ENCODE measurements around the gene HGD. TPM values are rescaled to one million over a fixed set of nuclear protein-coding genes. Genes with fewer than 3 reads are reported as not detected.

Gene HGD
- total RNA-seq, 2 experiments from 2014 or later, result 2.0 to 2.9 TPM

DNA sequence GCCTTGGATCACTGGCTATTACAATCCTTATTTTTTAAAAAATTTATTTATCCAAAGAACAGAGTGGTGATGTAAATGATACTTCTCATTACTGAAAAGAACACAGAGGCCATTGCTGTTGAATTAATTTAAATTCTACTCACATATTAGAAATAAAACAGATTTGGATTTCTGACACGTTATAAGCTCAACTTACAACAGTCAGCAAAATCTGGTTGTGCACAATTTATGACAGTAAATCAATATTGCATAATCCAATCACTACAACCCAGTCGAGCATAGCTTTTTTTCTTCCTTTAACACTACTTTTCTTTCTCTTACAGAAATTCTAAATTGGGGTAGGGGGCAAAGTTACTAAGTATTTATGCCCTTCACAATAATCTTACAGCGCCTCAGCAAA is 17.3 kb upstream of the HGD start:
- no peak overlapping the region for H3K27ac ChIP-seq (ENCODE audit: low read depth in 1 of 2, low read length in 2 of 2)
- no peaks in the 10 kb centered on the region for H3K4me1 ChIP-seq (ENCODE audit: insufficient read depth, low read length)
- H3K27me3 Mint-ChIP-seq, result no peaks in the 10 kb centered on the region
- peaks cover 0 to 6% of the 10 kb centered on the region in 2 experiments for H3K9me3 ChIP-seq (ENCODE audit: control insufficient read depth in 1 of 2, insufficient read depth in 1 of 2, low read length in 2 of 2)
- no peak overlapping the region for H3K27ac Mint-ChIP-seq
- intact Hi-C loops (cut with DNase I, micrococcal nuclease), result no loop called here
- peaks cover 30% of the 10 kb centered on the region for H3K36me3 ChIP-seq (ENCODE audit: insufficient read depth, low read length)
- peaks cover 5% of the 10 kb centered on the region for H3K9me3 Mint-ChIP-seq
- ChIA-PET POLR2A (no interaction called here), CTCF (no interaction called here)
- ATAC-seq (ENCODE audit: poor library complexity) (no peak), DNase-seq (no peak)
- TF ChIP-seq, protein P1, sequence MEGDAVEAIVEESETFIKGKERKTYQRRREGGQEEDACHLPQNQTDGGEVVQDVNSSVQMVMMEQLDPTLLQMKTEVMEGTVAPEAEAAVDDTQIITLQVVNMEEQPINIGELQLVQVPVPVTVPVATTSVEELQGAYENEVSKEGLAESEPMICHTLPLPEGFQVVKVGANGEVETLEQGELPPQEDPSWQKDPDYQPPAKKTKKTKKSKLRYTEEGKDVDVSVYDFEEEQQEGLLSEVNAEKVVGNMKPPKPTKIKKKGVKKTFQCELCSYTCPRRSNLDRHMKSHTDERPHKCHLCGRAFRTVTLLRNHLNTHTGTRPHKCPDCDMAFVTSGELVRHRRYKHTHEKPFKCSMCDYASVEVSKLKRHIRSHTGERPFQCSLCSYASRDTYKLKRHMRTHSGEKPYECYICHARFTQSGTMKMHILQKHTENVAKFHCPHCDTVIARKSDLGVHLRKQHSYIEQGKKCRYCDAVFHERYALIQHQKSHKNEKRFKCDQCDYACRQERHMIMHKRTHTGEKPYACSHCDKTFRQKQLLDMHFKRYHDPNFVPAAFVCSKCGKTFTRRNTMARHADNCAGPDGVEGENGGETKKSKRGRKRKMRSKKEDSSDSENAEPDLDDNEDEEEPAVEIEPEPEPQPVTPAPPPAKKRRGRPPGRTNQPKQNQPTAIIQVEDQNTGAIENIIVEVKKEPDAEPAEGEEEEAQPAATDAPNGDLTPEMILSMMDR (IDR thresholded peaks at IDR 0.05), result no peak
- no peak overlapping the region for H3K4me3 Mint-ChIP-seq
- H3K4me3 ChIP-seq (ENCODE audit: low read length), result no peak overlapping the region
- no peaks in the 10 kb centered on the region for H3K27me3 ChIP-seq (ENCODE audit: control insufficient read depth in 1 of 2, insufficient read depth in 2 of 2, low read length in 2 of 2)
- peaks cover 81% of the 10 kb centered on the region for H3K36me3 Mint-ChIP-seq (ENCODE audit: low read depth)
- no peaks in the 10 kb centered on the region for H3K4me1 Mint-ChIP-seq (ENCODE audit: low read depth)

DNA sequence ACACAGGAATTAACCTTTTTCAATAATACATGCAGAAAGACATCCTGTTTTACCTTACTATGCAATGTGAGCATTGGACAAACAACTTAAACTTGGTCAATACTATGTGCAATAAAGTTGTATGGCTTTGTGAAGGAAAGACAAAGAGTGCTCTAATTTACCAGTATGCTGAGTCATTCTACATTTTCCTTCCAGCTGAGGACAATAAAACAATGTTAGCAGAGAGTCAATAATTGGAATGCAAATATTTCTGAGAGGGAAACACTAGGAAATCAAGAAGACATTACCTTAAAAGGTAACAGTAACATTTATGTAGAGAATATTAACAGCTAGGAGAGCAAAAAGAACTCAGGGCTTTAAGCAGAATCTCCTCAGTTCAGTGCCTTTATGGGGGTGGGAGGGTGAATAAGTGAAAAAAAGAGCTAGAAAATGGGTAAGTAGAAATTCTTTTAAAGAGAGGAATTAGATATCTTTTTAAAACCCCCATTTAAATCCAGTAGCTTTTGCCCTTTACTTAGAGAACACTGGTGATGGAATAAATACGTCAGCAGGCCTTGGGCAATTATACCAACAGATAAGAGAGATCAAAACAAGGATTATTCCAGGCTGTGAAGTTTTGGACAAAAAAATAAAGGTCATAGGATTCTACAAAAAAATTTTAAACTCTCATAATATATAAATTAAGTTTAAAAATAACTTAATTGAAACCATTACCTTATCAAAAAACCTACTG is 11.6 kb upstream of the HGD start:
- H3K36me3 Mint-ChIP-seq (ENCODE audit: low read depth), result peaks cover 60% of the 10 kb centered on the region
- H3K4me1 ChIP-seq (ENCODE audit: insufficient read depth, low read length), result no peaks in the 10 kb centered on the region
- H3K9me3 Mint-ChIP-seq, result no peaks in the 10 kb centered on the region
- TF ChIP-seq, protein P1 (IDR thresholded peaks at IDR 0.05), result no peak
- H3K4me3 Mint-ChIP-seq, result no peak overlapping the region
- H3K4me1 Mint-ChIP-seq (ENCODE audit: low read depth), result no peaks in the 10 kb centered on the region
- H3K36me3 ChIP-seq (ENCODE audit: insufficient read depth, low read length), result peaks cover 40% of the 10 kb centered on the region
- ATAC-seq (ENCODE audit: poor library complexity), result no peak
- no peaks in the 10 kb centered on the region for H3K9me3 ChIP-seq (ENCODE audit: control insufficient read depth in 1 of 2, insufficient read depth in 1 of 2, low read length in 2 of 2)
- ChIA-PET CTCF (no interaction called here), POLR2A (no interaction called here)
- no peaks in the 10 kb centered on the region for H3K27me3 Mint-ChIP-seq
- intact Hi-C loops (cut with DNase I, micrococcal nuclease), result no loop called here
- no peak overlapping the region for H3K27ac Mint-ChIP-seq
- no peak for DNase-seq
- no peaks in the 10 kb centered on the region for H3K27me3 ChIP-seq (ENCODE audit: control insufficient read depth in 1 of 2, insufficient read depth in 2 of 2, low read length in 2 of 2)
- H3K4me3 ChIP-seq (ENCODE audit: low read length), result no peak overlapping the region
- no peak overlapping the region for H3K27ac ChIP-seq (ENCODE audit: low read depth in 1 of 2, low read length in 2 of 2)

DNA sequence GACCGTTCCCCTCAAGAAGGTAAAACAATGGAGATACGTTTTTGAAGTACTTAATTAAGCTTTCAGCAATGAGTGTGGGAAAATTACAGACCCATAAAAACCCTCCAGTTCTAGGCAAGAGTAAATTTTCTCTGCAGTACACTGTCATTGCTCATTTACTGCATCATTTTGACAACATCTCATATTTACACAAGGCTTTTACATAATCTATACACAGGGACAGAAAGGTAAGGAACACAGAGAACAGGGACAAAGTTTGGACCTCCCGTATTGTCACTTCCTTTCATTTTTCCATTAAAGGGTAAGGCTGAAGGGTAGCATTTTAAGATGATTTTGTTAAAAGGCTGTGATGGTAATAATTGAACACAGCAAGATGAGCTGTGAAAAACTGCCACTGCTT is 7.4 kb upstream of the HGD start:
- no peak overlapping the region for H3K4me3 Mint-ChIP-seq
- H3K36me3 Mint-ChIP-seq (ENCODE audit: low read depth), result peaks cover 38% of the 10 kb centered on the region
- no peak overlapping the region for H3K27ac ChIP-seq (ENCODE audit: low read depth in 1 of 2, low read length in 2 of 2)
- TF ChIP-seq, protein P1 (IDR thresholded peaks at IDR 0.05), result no peak
- ChIA-PET CTCF (no interaction called here), POLR2A (interaction anchor here (1.0 kb wide), 1 partner anchor 53 kb away, joined by 4 read pairs; the partner anchor contains the start of genes GTF2E1 and RABL3)
- intact Hi-C loops (cut with DNase I, micrococcal nuclease), result no loop called here
- no peak for ATAC-seq (ENCODE audit: poor library complexity)
- no peaks in the 10 kb centered on the region for H3K4me1 ChIP-seq (ENCODE audit: insufficient read depth, low read length)
- H3K27me3 ChIP-seq (ENCODE audit: control insufficient read depth in 1 of 2, insufficient read depth in 2 of 2, low read length in 2 of 2), result no peaks in the 10 kb centered on the region
- H3K4me1 Mint-ChIP-seq (ENCODE audit: low read depth), result no peaks in the 10 kb centered on the region
- H3K9me3 Mint-ChIP-seq, result no peaks in the 10 kb centered on the region
- DNase-seq, result no peak
- H3K9me3 ChIP-seq (ENCODE audit: control insufficient read depth in 1 of 2, insufficient read depth in 1 of 2, low read length in 2 of 2), result no peaks in the 10 kb centered on the region
- no peak overlapping the region for H3K27ac Mint-ChIP-seq
- H3K4me3 ChIP-seq (ENCODE audit: low read length), result no peak overlapping the region
- H3K36me3 ChIP-seq (ENCODE audit: insufficient read depth, low read length), result peaks cover 30% of the 10 kb centered on the region
- H3K27me3 Mint-ChIP-seq, result no peaks in the 10 kb centered on the region
